ENCODE measurements around the gene ARMC9. TPM values are rescaled to one million over a fixed set of nuclear protein-coding genes. Genes with fewer than 3 reads are reported as not detected.
"Not testable (repeated sequence)": the region's sequence is repeated elsewhere in the genome, so short reads cannot be mapped to it uniquely, and the experiment has no call there.

Gene ARMC9
- total and polyA plus RNA-seq, 4 donors: 20.5 to 51.6 (median 38.6) TPM

DNA sequence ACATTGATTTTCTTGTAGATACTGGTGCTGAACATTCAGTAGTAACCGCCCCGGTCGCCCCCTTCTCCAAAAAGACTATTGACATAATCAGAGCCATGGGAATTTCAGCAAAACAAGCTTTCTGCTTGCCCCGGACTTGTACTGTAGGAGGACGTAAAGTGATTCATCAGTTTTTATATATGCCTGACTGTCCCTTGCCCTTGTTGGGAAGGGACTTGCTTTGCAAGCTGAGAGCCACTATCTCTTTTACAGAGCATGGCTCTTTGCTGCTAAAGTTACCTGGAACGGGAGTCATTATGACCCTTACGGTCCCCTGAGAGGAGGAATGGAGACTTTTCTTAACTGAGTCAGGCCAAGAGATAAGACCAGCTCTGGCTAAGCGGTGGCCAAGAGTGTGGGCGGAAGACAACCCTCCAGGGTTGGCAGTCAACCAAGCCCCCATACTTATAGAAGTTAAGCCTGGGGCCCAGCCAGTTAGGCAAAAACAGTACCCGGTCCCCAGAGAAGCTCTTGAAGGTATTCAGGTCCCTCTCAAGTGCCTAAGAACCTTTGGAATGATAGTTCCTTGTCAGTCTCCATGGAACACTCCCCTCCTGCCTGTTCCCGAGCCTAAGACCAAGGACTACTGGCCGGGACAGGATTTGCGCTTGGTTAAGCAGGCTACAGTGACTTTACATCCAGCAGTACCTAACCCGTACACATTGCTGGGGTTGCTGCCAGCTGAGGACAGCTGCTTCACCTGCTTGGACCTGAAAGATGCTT, 205.2 kb downstream of the ARMC9 start:
- H3K9ac ChIP-seq (ENCODE audit: insufficient read depth in 1 of 2, low read length in 2 of 2); ATAC-seq (ENCODE audit: insufficient read depth, low FRiP score); H3K4me3 ChIP-seq; H3K27ac ChIP-seq (ENCODE audit: low read depth in 1 of 2, low read length in 1 of 2); H3K36me3 ChIP-seq (ENCODE audit: control insufficient read depth in 4 of 4, insufficient read depth in 4 of 4, low read length in 4 of 4); H3K27me3 ChIP-seq (ENCODE audit: control insufficient read depth in 3 of 3, insufficient read depth in 3 of 3, low read length in 2 of 3); H3K9me3 ChIP-seq (ENCODE audit: control insufficient read depth in 4 of 4, insufficient read depth in 3 of 4, low read length in 3 of 4); DNase-seq: not testable (repeated sequence)
- peaks cover 0 to 21% (median 10%) of the 10 kb centered on the region in 5 donors for H3K4me1 ChIP-seq (ENCODE audit: control insufficient read depth in 5 of 5, insufficient read depth in 5 of 5, low read length in 5 of 5)
- WGBS, 2 donors: 65 to 82% methylated on average over 14 of the region's 14 CpGs

- 85 to 92% methylated on average over 16 of the region's 16 CpGs for WGBS, 2 donors
- H3K36me3 ChIP-seq (ENCODE audit: control insufficient read depth in 4 of 4, insufficient read depth in 4 of 4, low read length in 4 of 4); H3K4me3 ChIP-seq; ATAC-seq (ENCODE audit: insufficient read depth, low FRiP score); H3K27ac ChIP-seq (ENCODE audit: low read depth in 1 of 2, low read length in 1 of 2); H3K9ac ChIP-seq (ENCODE audit: insufficient read depth in 1 of 2, low read length in 2 of 2); H3K9me3 ChIP-seq (ENCODE audit: control insufficient read depth in 4 of 4, insufficient read depth in 3 of 4, low read length in 3 of 4); H3K27me3 ChIP-seq (ENCODE audit: control insufficient read depth in 3 of 3, insufficient read depth in 3 of 3, low read length in 2 of 3); DNase-seq: not testable (repeated sequence)
- H3K4me1 ChIP-seq (ENCODE audit: control insufficient read depth in 5 of 5, insufficient read depth in 5 of 5, low read length in 5 of 5): peaks cover 0 to 21% (median 7%) of the 10 kb centered on the region in 5 donors
These were observed 205.8 kb downstream of the ARMC9 start for GRCh38 chr2:231404183-231404578.

GRCh38 chr2:231405601-231406367, 207.4 kb downstream of the ARMC9 start:
- H3K9ac ChIP-seq (ENCODE audit: insufficient read depth in 1 of 2, low read length in 2 of 2); H3K4me1 ChIP-seq (ENCODE audit: control insufficient read depth in 5 of 5, insufficient read depth in 5 of 5, low read length in 5 of 5); H3K36me3 ChIP-seq (ENCODE audit: control insufficient read depth in 4 of 4, insufficient read depth in 4 of 4, low read length in 4 of 4); ATAC-seq (ENCODE audit: insufficient read depth, low FRiP score); H3K4me3 ChIP-seq; DNase-seq; H3K9me3 ChIP-seq (ENCODE audit: control insufficient read depth in 4 of 4, insufficient read depth in 3 of 4, low read length in 3 of 4); H3K27ac ChIP-seq (ENCODE audit: low read depth in 1 of 2, low read length in 1 of 2); H3K27me3 ChIP-seq (ENCODE audit: control insufficient read depth in 3 of 3, insufficient read depth in 3 of 3, low read length in 2 of 3): not testable (repeated sequence)
- TF ChIP-seq, protein P1, sequence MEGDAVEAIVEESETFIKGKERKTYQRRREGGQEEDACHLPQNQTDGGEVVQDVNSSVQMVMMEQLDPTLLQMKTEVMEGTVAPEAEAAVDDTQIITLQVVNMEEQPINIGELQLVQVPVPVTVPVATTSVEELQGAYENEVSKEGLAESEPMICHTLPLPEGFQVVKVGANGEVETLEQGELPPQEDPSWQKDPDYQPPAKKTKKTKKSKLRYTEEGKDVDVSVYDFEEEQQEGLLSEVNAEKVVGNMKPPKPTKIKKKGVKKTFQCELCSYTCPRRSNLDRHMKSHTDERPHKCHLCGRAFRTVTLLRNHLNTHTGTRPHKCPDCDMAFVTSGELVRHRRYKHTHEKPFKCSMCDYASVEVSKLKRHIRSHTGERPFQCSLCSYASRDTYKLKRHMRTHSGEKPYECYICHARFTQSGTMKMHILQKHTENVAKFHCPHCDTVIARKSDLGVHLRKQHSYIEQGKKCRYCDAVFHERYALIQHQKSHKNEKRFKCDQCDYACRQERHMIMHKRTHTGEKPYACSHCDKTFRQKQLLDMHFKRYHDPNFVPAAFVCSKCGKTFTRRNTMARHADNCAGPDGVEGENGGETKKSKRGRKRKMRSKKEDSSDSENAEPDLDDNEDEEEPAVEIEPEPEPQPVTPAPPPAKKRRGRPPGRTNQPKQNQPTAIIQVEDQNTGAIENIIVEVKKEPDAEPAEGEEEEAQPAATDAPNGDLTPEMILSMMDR (IDR thresholded peaks at IDR 0.05; ENCODE audit: control extremely low read depth, extremely low read depth): peak; percentile 3
- WGBS, 2 donors: 17 to 22% methylated on average over 16 of the region's 16 CpGs

- H3K4me1 ChIP-seq (ENCODE audit: control insufficient read depth in 5 of 5, insufficient read depth in 5 of 5, low read length in 5 of 5): peaks cover 0 to 11% (median 3%) of the 10 kb centered on the region in 5 donors
- not testable (repeated sequence) for DNase-seq; ATAC-seq (ENCODE audit: insufficient read depth, low FRiP score); H3K9ac ChIP-seq (ENCODE audit: insufficient read depth in 1 of 2, low read length in 2 of 2); H3K27me3 ChIP-seq (ENCODE audit: control insufficient read depth in 3 of 3, insufficient read depth in 3 of 3, low read length in 2 of 3); H3K36me3 ChIP-seq (ENCODE audit: control insufficient read depth in 4 of 4, insufficient read depth in 4 of 4, low read length in 4 of 4); H3K27ac ChIP-seq (ENCODE audit: low read depth in 1 of 2, low read length in 1 of 2); H3K9me3 ChIP-seq (ENCODE audit: control insufficient read depth in 4 of 4, insufficient read depth in 3 of 4, low read length in 3 of 4); H3K4me3 ChIP-seq
- WGBS, 2 donors: 79 to 85% methylated on average over 5 of the region's 5 CpGs
These were observed 209.3 kb downstream of the ARMC9 start for GRCh38 chr2:231407686-231408085.

DNA sequence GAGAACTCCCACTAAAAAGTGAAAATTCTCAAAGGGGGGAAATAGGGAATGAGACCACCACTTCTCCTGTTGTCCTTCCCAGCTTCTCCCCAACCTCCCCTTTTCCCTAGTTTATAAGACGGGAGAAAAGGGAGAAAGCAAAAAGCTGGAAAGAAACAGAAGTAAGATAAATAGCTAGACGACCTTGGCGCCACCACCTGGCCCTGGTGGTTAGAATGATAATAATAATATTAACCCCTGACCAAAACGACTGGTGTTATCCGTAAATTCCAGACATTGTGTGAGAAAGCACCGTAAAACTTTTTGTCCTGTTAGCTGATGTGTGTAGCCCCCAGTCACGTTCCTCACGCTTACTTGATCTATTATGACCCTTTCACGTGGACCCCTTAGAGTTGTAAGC, 209.9 kb downstream of the ARMC9 start:
- ATAC-seq (ENCODE audit: insufficient read depth, low FRiP score): not testable (repeated sequence)
- WGBS, 2 donors: 83 to 89% methylated on average over 9 of the region's 9 CpGs

More for the DNA sequence above, 209.9 kb downstream of the ARMC9 start:
- not testable (repeated sequence) for DNase-seq; H3K9ac ChIP-seq (ENCODE audit: insufficient read depth in 1 of 2, low read length in 2 of 2); H3K27me3 ChIP-seq (ENCODE audit: control insufficient read depth in 3 of 3, insufficient read depth in 3 of 3, low read length in 2 of 3); H3K36me3 ChIP-seq (ENCODE audit: control insufficient read depth in 4 of 4, insufficient read depth in 4 of 4, low read length in 4 of 4); H3K9me3 ChIP-seq (ENCODE audit: control insufficient read depth in 4 of 4, insufficient read depth in 3 of 4, low read length in 3 of 4); H3K27ac ChIP-seq (ENCODE audit: low read depth in 1 of 2, low read length in 1 of 2); H3K4me3 ChIP-seq
- peaks cover 0 to 12% (median 3%) of the 10 kb centered on the region in 5 donors for H3K4me1 ChIP-seq (ENCODE audit: control insufficient read depth in 5 of 5, insufficient read depth in 5 of 5, low read length in 5 of 5)

All from lung (tissue), 12 donors.